Thyroid gland (tissue), 4 donors: Measurements from ENCODE around the gene BCL7C. TPM values are rescaled to one million over a fixed set of nuclear protein-coding genes. Genes with fewer than 3 reads are reported as not detected.
A peak's percentile ranks its signal among the peaks of the same experiment; 100 is the strongest.

Experiments used
- DNase-seq, 2 donors: peaks; one replicate each; pipeline ENCODE4 v3.0.0-alpha.2; 2019
- H3K27ac ChIP-seq, 3 donors: fragments of 200-600 bp; sonication (generic); 1 replicate in 2 of 3; 2 replicates in 1 of 3; pipeline ENCODE4 v1.5.1; 2016 to 2019; ENCODE audit warnings: mild to moderate bottlenecking in 1 of 3, moderate library complexity in 1 of 3
- H3K27me3 ChIP-seq: fragments of 200-600 bp; sonication (generic); one replicate; pipeline ENCODE4 v1.5.1; 2019
- H3K36me3 ChIP-seq, 2 donors: fragments of 200-600 bp; sonication (generic); one replicate each; pipeline ENCODE4 v1.5.1; 2016 to 2019
- H3K4me1 ChIP-seq, 2 donors: fragments of 200-600 bp; sonication (generic); one replicate each; pipeline ENCODE4 v1.5.1; 2017 to 2019
- H3K4me3 ChIP-seq, 3 donors: fragments of 200-600 bp; sonication (generic); replicated peaks in 1 of 3; 1 replicate in 2 of 3; 2 replicates in 1 of 3; pipeline ENCODE4 v1.5.1; 2016; ENCODE audit warnings: mild to moderate bottlenecking in 1 of 3
- H3K9me3 ChIP-seq: fragments of 200-600 bp; sonication (generic); one replicate; pipeline ENCODE4 v1.5.1; 2017
- POLR2A ChIP-seq, 2 donors: fragments of 450-650 bp; IDR thresholded peaks; one replicate each; pipeline ENCODE4 v1.6.1; 2017; ENCODE audit warnings: antibody characterized with exemption in 2 of 2, mild to moderate bottlenecking in 2 of 2, moderate library complexity in 1 of 2
- WGBS, 2 donors: methylation state at CpG; one replicate each; pipeline ENCODE4 v1.1.5; 2017; 5-methylcytosine and 5-hydroxymethylcytosine counted together
- intact Hi-C: fragments of 100-400 bp; cut with DNase I; formaldehyde crosslinking; loops from one replicate; pipeline ENCODE4 v1.15.1; 2023
- total RNA-seq, 4 donors: library from RNA; depleted of rRNA; stranded (reverse); fragments of >200 nt; gene quantifications; one replicate each; pipeline ENCODE4 v1.2.3, GENCODE V29; 2016
- TF ChIP-seq, protein P1 (sequence below), 6 experiments: fragments of 200-600 bp in 3 of 6; fragments of 450-650 bp in 3 of 6; sonication (generic) in 3 of 6; IDR thresholded peaks; one replicate each; pipeline ENCODE4 v1.5.1; 2016 to 2019; ENCODE audit warnings: antibody characterized with exemption in 6 of 6, mild to moderate bottlenecking in 2 of 6, inconsistent platforms in 1 of 6, moderate library complexity in 1 of 6

The BCL7C gene
- total RNA-seq, 4 donors from 2014 or later: 43.6 to 67.6 (median 47.9) TPM

GRCh38 chr16:30922420-30922959 lies 28.6 kb upstream of the BCL7C start:
- Histone ChIP-seq H3K4me1 (peaks cover 9 to 10% of the 10 kb centered on the region in 2 donors), H3K27me3 (no peaks in the 10 kb centered on the region), H3K27ac (peak overlapping the region; percentile 92 to 94 (median 93)), H3K36me3 (no peaks in the 10 kb centered on the region), H3K9me3 (no peaks in the 10 kb centered on the region), H3K4me3 (peak overlapping the region; percentile 18 to 84 (median 35))
- intact Hi-C loops: no loop called here
- TF ChIP-seq, protein P1, sequence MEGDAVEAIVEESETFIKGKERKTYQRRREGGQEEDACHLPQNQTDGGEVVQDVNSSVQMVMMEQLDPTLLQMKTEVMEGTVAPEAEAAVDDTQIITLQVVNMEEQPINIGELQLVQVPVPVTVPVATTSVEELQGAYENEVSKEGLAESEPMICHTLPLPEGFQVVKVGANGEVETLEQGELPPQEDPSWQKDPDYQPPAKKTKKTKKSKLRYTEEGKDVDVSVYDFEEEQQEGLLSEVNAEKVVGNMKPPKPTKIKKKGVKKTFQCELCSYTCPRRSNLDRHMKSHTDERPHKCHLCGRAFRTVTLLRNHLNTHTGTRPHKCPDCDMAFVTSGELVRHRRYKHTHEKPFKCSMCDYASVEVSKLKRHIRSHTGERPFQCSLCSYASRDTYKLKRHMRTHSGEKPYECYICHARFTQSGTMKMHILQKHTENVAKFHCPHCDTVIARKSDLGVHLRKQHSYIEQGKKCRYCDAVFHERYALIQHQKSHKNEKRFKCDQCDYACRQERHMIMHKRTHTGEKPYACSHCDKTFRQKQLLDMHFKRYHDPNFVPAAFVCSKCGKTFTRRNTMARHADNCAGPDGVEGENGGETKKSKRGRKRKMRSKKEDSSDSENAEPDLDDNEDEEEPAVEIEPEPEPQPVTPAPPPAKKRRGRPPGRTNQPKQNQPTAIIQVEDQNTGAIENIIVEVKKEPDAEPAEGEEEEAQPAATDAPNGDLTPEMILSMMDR (IDR thresholded peaks at IDR 0.05): no peak
- no peak for TF ChIP-seq POLR2A (IDR thresholded peaks at IDR 0.05)
- 0% methylated on average over 17 to 18 of the region's 42 CpGs for WGBS, 2 donors
- peak; percentile 100 for DNase-seq

DNA sequence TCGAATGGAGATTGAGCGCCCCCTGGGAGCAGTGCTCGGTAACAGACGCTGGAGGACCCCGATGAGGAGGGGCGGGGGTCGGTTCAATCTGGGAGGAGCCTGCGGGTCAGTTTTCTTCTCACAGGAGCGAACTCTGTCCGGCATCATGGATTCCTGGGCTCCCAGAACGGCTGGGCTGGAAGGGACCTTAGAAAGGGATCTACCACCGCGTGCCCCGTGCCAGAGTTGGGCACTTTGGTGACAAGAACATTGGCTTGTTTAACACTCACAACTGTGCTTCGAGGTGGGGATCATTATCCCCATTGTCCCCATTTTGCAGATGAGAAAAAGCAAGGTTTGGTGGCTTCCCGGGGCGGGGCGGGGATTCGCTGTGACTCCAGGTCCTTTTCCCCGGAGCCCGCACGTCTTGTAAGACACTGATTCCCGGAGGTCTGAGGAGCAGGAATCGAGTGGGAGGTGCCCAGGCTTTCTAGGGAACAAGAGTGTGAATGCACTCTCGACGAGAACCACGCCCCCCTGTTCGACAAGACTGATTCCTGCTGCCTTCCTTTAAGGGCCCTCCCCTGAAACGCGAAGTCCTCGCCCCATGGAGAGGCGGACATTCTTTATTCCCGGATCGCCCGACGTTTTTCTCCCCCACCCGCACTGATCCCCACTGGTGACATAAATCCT lies 28.0 kb upstream of the BCL7C start:
- WGBS, 2 donors: 0% methylated on average over 32 to 35 of the region's 37 CpGs
- peaks cover 9 to 10% of the 10 kb centered on the region in 2 donors for H3K4me1 ChIP-seq
- intact Hi-C loops: loop anchor here (2.0 kb wide), 1 partner anchor 77 kb away; no protein-coding TSS in a partner anchor
- peak overlapping the region; percentile 28 to 92 (median 76) for H3K27ac ChIP-seq
- peak; percentile 93 for DNase-seq
- no peaks in the 10 kb centered on the region for H3K9me3 ChIP-seq
- TF ChIP-seq, protein P1 (IDR thresholded peaks at IDR 0.05): peak; percentile 58 to 96 (median 86)
- TF ChIP-seq POLR2A (IDR thresholded peaks at IDR 0.05): peak in 1 of 2 donors; percentile 46
- peak overlapping the region; percentile 13 to 84 (median 35) for H3K4me3 ChIP-seq
- H3K36me3 ChIP-seq: no peaks in the 10 kb centered on the region
- no peaks in the 10 kb centered on the region for H3K27me3 ChIP-seq

- intact Hi-C loops: loop anchor here (2.0 kb wide), 1 partner anchor 77 kb away; no protein-coding TSS in a partner anchor
Observed at GRCh38 chr16:30921459-30921747, 27.5 kb upstream of the BCL7C start.

GRCh38 chr16:30920891-30921290 lies 27.0 kb upstream of the BCL7C start:
- Histone ChIP-seq H3K27ac (no peak overlapping the region), H3K27me3 (no peaks in the 10 kb centered on the region), H3K4me3 (no peak overlapping the region), H3K36me3 (no peaks in the 10 kb centered on the region), H3K4me1 (peaks cover 9 to 10% of the 10 kb centered on the region in 2 donors), H3K9me3 (no peaks in the 10 kb centered on the region)
- WGBS, 2 donors: 78 to 90% methylated on average over 2 of the region's 2 CpGs
- TF ChIP-seq, protein P1 (IDR thresholded peaks at IDR 0.05): no peak
- TF ChIP-seq POLR2A (IDR thresholded peaks at IDR 0.05): no peak
- intact Hi-C loops: loop anchor here (2.0 kb wide), 1 partner anchor 76 kb away; no protein-coding TSS in a partner anchor
- DNase-seq: no peak

More at GRCh38 chr16:30921459-30921747, 27.5 kb upstream of the BCL7C start:
- no peak for DNase-seq
- Histone ChIP-seq H3K4me1 (peaks cover 9 to 10% of the 10 kb centered on the region in 2 donors), H3K9me3 (no peaks in the 10 kb centered on the region), H3K4me3 (peak overlapping the region in 1 of 3 donors; percentile 84), H3K27ac (peak overlapping the region in 2 of 3 donors; percentile 76 to 92), H3K36me3 (no peaks in the 10 kb centered on the region), H3K27me3 (no peaks in the 10 kb centered on the region)
- TF ChIP-seq, protein P1 (IDR thresholded peaks at IDR 0.05): no peak
- no peak for TF ChIP-seq POLR2A (IDR thresholded peaks at IDR 0.05)
- WGBS, 2 donors: 23 to 31% methylated on average over 6 of the region's 6 CpGs

DNA sequence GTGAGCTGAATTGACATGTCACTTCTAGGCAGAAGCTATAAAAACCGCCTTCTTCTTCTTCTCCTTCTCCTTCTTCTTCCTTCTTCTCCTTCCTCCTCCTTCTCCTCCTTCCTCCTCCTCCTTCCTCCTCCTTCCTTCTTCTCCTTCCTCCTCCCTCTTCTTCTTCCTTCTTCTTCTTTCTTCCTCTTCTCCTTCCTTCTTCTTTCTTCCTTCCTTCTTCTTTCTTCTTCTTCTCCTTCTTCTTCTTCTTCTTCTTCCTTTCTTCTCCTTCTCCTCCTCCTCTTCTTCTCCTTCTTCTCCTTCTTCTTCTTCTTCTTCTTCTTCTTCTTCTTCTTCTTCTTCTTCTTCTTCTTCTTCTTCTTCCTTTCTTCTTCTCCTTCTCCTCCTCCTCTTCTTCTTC lies 24.7 kb upstream of the BCL7C start:
- no peaks in the 10 kb centered on the region for H3K9me3 ChIP-seq
- TF ChIP-seq, protein P1 (IDR thresholded peaks at IDR 0.05): no peak
- TF ChIP-seq POLR2A (IDR thresholded peaks at IDR 0.05): no peak
- intact Hi-C loops: loop anchor here (2.0 kb wide), 1 partner anchor 16 kb away; no protein-coding TSS in a partner anchor

More for the DNA sequence above, 24.7 kb upstream of the BCL7C start:
- Histone ChIP-seq H3K4me1 (peaks cover 0 to 6% of the 10 kb centered on the region in 2 donors), H3K36me3 (no peaks in the 10 kb centered on the region), H3K4me3 (no peak overlapping the region), H3K27ac (no peak overlapping the region), H3K27me3 (no peaks in the 10 kb centered on the region)
- 89% methylated on average over 1 of the region's 1 CpG for WGBS, 2 donors
- DNase-seq: no peak
